Endothelial cell of umbilical vein (primary cell): ENCODE results near the gene GOLGA8J. TPM values are rescaled to one million over a fixed set of nuclear protein-coding genes. Genes with fewer than 3 reads are reported as not detected.
"Not testable (repeated sequence)": the region's sequence is repeated elsewhere in the genome, so short reads cannot be mapped to it uniquely, and the experiment has no call there.

Experiments
- BruUV-seq: library from RNA; stranded (reverse); fragments of 400-500 nt; replicated peaks from 2 replicates; lab custom pipeline; 2021; lab: Mats Ljungman, UMichigan
- CTCF ChIA-PET: fragments of 300-600, 350-600 bp; sonication (Branson Sonifier 250); formaldehyde crosslinking; loops from one replicate; lab custom pipeline; 2021; ENCODE audit warnings: antibody characterized with exemption, inconsistent platforms; lab: Charles Lee
- POLR2A ChIA-PET: fragments of 300-600, 350-600 bp; sonication (Branson Sonifier 250); formaldehyde crosslinking; loops from one replicate; lab custom pipeline; 2021; ENCODE audit warnings: antibody characterized with exemption, inconsistent platforms; lab: Charles Lee
- DNase-seq: peaks from one replicate; pipeline ENCODE4 v3.0.0-alpha.2; 2011; ENCODE audit warnings: low read depth, low spot score
- FAIRE-seq: peaks from 2 replicates; lab custom pipeline; 2011; peaks lifted over from hg19 to GRCh38; lab: Jason Lieb, UNC
- H2AFZ ChIP-seq: 2 replicates; pipeline ENCODE4 v1.6.0; 2012; ENCODE audit warnings: low read depth, low read length, control low read depth, inconsistent platforms
- H3K27ac ChIP-seq: 2 replicates; pipeline ENCODE4 v1.5.1; 2011; ENCODE audit warnings: low read depth, mild to moderate bottlenecking, control low read depth, low read length, moderate library complexity; ENCODE audit not compliant: insufficient read depth
- H3K27me3 ChIP-seq, 2 experiments: 2 replicates each; pipeline versions ENCODE4 v1.6.0 to v1.6.1; 2011; ENCODE audit warnings: low read length in 2 of 2, mixed read lengths in 1 of 2; ENCODE audit not compliant: control insufficient read depth in 2 of 2, insufficient read depth in 2 of 2
- H3K36me3 ChIP-seq, 2 experiments: 2 replicates in 1 of 2; 3 replicates in 1 of 2; pipeline ENCODE4 v1.5.1; 2011; ENCODE audit warnings: low read length in 2 of 2, mild to moderate bottlenecking in 1 of 2, moderate library complexity in 1 of 2; ENCODE audit not compliant: control insufficient read depth in 2 of 2, insufficient read depth in 2 of 2; ENCODE audit errors: extremely low read depth in 1 of 2
- H3K4me1 ChIP-seq: 3 replicates; pipeline ENCODE4 v1.5.1; 2011; ENCODE audit warnings: mild to moderate bottlenecking, low read length; ENCODE audit not compliant: control insufficient read depth, insufficient read depth; ENCODE audit errors: extremely low read depth
- H3K4me2 ChIP-seq: 2 replicates; pipeline ENCODE4 v1.6.1; 2011; ENCODE audit warnings: low read length, control low read depth, mixed read lengths; ENCODE audit not compliant: insufficient read depth
- H3K4me3 ChIP-seq, 3 experiments: fragments of 200-600 bp in 1 of 3; sonication (generic), shearing (Covaris generic) in 1 of 3; replicated peaks in 1 of 3; 2 replicates each; pipeline ENCODE4 v1.5.1; 2011 to 2016; ENCODE audit warnings: control low read depth in 3 of 3, low read length in 3 of 3, mild to moderate bottlenecking in 2 of 3, inconsistent platforms in 1 of 3, low read depth in 1 of 3, moderate library complexity in 1 of 3; ENCODE audit not compliant: insufficient read depth in 1 of 3
- H3K79me2 ChIP-seq: 2 replicates; pipeline ENCODE4 v1.6.0; 2012; ENCODE audit warnings: low read length, inconsistent platforms; ENCODE audit not compliant: control insufficient read depth, insufficient read depth
- H3K9ac ChIP-seq: replicated peaks from 2 replicates; pipeline ENCODE3; 2011; ENCODE audit warnings: low read length, control low read depth; ENCODE audit not compliant: insufficient read depth; ENCODE audit errors: extremely low read depth
- H3K9me1 ChIP-seq: replicated peaks from 3 replicates; pipeline ENCODE4 v1.6.0; 2011; ENCODE audit warnings: mild to moderate bottlenecking, low read length; ENCODE audit not compliant: control insufficient read depth, insufficient read depth; ENCODE audit errors: extremely low read depth
- H3K9me3 ChIP-seq: replicated peaks from 2 replicates; pipeline ENCODE4 v1.5.1; 2012; ENCODE audit warnings: low read length, inconsistent platforms; ENCODE audit not compliant: control insufficient read depth, insufficient read depth
- H4K20me1 ChIP-seq: replicated peaks from 2 replicates; pipeline ENCODE3; 2011; ENCODE audit warnings: mild to moderate bottlenecking, low read length; ENCODE audit not compliant: control insufficient read depth, insufficient read depth; ENCODE audit errors: extremely low read depth
- dilution Hi-C: fragments of 300-500 bp; cut with MboI; formaldehyde crosslinking; loops from one replicate; pipeline ENCODE4 v1.15.0; 2019; ENCODE audit warnings: low sequenced_read_pairs; ENCODE audit not compliant: extremely low pct_ligation_motif_present
- intact Hi-C: fragments of 100-400 bp; cut with micrococcal nuclease; formaldehyde crosslinking; loops from one replicate; pipeline ENCODE4 v1.10.0; 2022
- polyA plus RNA-seq, 4 experiments: library from polyadenylated mRNA; depleted of rRNA in 3 of 4; stranded (reverse) in 3 of 4; unstranded in 1 of 4; fragments of >200 nt; gene quantifications; 2 replicates each; pipeline versions ENCODE4 v1.2.1 to v1.2.3, GENCODE V29; 2011 to 2012; ENCODE audit warnings: missing spikeins in 1 of 4
- total RNA-seq: library from RNA; stranded (reverse); gene quantifications from 2 replicates; pipeline ENCODE4 v1.2.3, GENCODE V29; 2021

Gene GOLGA8J
- total and polyA plus RNA-seq, 2 donors (not counting 3 experiments of a cell fraction or from before 2014, with no cell fraction given): not detected

- H3K79me2 ChIP-seq, H3K4me3 ChIP-seq, H3K27ac ChIP-seq, H3K9me3 ChIP-seq, H3K4me2 ChIP-seq, H2AFZ ChIP-seq, FAIRE-seq, H3K9me1 ChIP-seq, DNase-seq, H3K9ac ChIP-seq, H3K36me3 ChIP-seq, H4K20me1 ChIP-seq, H3K27me3 ChIP-seq, BruUV-seq, CTCF ChIA-PET, POLR2A ChIA-PET, intact Hi-C loops, H3K4me1 ChIP-seq, dilution Hi-C loops: not testable (repeated sequence)
These were observed 20.1 kb downstream of the GOLGA8J start for GRCh38 chr15:30102890-30103289.

- dilution Hi-C loops, H3K27me3 ChIP-seq, H4K20me1 ChIP-seq, H3K27ac ChIP-seq, CTCF ChIA-PET, H3K36me3 ChIP-seq, BruUV-seq, H3K9ac ChIP-seq, DNase-seq, H3K9me3 ChIP-seq, intact Hi-C loops, FAIRE-seq, H3K4me1 ChIP-seq, POLR2A ChIA-PET, H3K79me2 ChIP-seq, H3K9me1 ChIP-seq: not testable (repeated sequence)
- H3K4me2 ChIP-seq: peak overlapping the region; percentile 36
- peak overlapping the region in 2 of 3 experiments; percentile 18 to 29 for H3K4me3 ChIP-seq
- peak overlapping the region; percentile 80 for H2AFZ ChIP-seq
These were observed 21.3 kb downstream of the GOLGA8J start for GRCh38 chr15:30103941-30104507.

- POLR2A ChIA-PET, H3K4me3 ChIP-seq, H4K20me1 ChIP-seq, intact Hi-C loops, FAIRE-seq, dilution Hi-C loops, H3K9me1 ChIP-seq, H3K9me3 ChIP-seq, CTCF ChIA-PET, H3K9ac ChIP-seq, H3K27ac ChIP-seq, H3K36me3 ChIP-seq, H3K27me3 ChIP-seq, H2AFZ ChIP-seq, H3K4me1 ChIP-seq, BruUV-seq, DNase-seq, H3K4me2 ChIP-seq, H3K79me2 ChIP-seq: not testable (repeated sequence)
These were observed 27.8 kb downstream of the GOLGA8J start for GRCh38 chr15:30110591-30110990.

GRCh38 chr15:30130066-30130465, 47.3 kb downstream of the GOLGA8J start:
- intact Hi-C loops, H3K27me3 ChIP-seq, POLR2A ChIA-PET, H3K36me3 ChIP-seq, H2AFZ ChIP-seq, H3K4me1 ChIP-seq, dilution Hi-C loops, H4K20me1 ChIP-seq, H3K79me2 ChIP-seq, CTCF ChIA-PET, BruUV-seq, H3K27ac ChIP-seq, H3K9ac ChIP-seq, H3K9me1 ChIP-seq, FAIRE-seq, H3K4me3 ChIP-seq, H3K9me3 ChIP-seq, H3K4me2 ChIP-seq: not testable (repeated sequence)
- peak; percentile 0 for DNase-seq
